HG03342 (cell line): ENCODE results near the gene MROH2B.

ENCODE experiments used
- ATAC-seq: cut with Tn5 transposase; IDR thresholded peaks from one replicate; pipeline ENCODE4 v1.9.1; 2021; ENCODE audit warnings: mild to moderate bottlenecking, moderate library complexity; ENCODE audit not compliant: unreplicated experiment

MROH2B gene

DNA sequence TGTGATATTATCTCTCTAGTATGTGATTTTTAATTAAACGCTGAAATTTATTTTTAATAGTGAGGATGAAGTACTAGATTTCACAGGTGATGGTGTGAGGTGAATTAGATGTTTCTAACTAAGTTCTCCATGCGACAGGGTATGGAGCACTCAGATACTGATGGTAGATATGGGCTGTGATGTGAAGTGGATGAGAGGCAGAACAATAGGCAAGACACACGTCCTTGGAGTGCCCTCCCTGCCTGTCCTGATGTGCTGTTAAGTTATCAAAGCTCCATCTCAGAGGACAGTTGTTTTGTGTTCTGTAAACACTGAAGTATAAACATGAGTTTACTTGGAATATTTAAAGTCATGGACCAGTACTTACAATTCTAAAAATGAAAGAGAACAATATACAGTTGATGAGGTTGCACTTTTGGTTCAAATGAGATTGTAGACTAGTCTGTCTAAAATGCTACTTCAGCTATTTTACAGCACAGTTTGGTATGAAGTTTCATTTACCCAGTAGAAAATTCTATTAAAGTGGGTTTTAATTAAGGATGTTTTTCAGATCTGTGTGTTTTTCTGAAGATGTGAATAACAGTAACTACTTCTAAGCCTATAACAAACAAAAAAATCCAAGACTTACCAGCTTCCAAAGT, 97.7 kb downstream of the MROH2B start:
- no peak for ATAC-seq

DNA sequence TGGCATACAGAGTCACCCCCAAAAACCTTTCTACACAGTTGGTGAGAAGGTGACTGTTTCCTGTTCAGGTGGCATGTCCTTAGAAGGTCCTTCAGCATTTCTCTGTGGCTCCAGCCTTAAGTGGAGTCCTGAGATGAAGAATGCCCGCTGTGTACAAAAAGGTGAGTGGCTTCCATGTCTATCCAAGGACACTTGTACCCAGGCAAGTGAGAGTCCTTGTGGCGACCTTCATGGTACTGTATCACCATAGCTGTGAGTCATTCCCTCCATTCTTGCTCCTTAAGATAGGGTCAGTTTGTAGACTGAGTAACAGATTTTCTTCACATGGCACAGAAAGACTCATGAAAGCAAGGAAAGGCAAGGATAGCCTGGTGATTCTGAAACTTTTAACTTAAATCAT, 98.7 kb downstream of the MROH2B start:
- ATAC-seq: no peak

- no peak for ATAC-seq
These were observed 108.8 kb downstream of the MROH2B start for GRCh38 chr5:40962207-40962955.

DNA sequence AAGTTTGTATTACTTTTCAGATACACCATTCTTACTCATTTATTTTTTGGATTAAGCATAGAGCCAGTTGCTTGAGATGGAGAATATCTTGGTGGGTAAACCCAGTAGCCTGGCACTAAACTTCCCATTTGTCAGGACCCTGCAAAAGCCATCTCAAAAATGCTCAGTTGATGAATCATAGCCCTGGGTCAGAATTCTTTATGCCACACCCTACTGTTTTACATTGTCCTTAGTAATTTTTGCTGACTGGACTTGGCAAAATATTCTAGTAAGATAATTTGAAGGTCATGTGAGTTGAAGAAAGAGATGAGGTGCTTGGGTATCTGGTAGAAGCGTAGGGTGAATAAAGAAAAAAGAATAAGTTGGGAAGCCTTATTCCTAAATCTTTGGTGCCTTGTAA, 111.1 kb downstream of the MROH2B start:
- ATAC-seq: no peak

DNA sequence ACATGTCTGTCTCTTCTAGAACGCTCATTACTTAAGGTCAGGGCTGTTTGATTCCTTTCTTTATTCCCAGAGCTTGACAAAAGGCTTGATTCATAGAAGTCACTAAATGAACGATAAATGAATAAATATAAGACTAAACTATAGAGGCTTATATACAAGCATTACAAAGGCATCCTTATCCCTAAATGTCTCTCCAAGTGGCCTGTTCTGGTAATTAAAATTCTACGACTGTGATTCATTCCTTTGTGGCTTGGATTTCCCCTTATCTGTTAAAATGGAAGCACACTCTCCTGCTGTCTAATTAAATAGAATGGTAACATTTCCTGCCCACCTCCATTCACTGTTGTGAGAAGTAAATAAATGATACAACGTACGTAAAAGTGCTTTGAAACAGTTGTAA, 112.3 kb downstream of the MROH2B start:
- ATAC-seq: no peak

DNA sequence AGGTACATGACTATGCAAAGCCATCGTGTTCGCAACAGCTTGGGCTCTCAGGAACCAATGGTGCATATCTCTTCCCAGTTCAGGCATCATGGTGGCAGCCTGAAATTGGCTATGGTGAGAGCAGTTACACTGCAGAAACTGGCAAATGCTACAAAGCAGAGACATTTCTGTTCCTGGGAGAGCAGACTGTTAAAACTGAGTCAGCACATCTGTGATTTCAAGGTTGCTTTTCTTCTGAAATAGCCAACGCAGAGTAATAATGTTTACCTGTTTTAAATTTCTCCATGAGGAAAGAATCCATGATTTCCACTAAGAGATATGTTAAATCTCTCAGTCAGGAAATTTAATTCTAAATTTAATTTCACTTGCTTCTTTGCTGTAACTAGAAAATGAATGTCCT, 114.1 kb downstream of the MROH2B start:
- no peak for ATAC-seq

- no peak for ATAC-seq
These were observed 115.8 kb downstream of the MROH2B start for GRCh38 chr5:40955313-40955712.
